HG03025 (cell line): ENCODE measurements around the gene ALPP.
"Not testable (repeated sequence)": the region's sequence is repeated elsewhere in the genome, so short reads cannot be mapped to it uniquely, and the experiment has no call there.

Source experiments
- ATAC-seq: cut with Tn5 transposase; IDR thresholded peaks from one replicate; pipeline ENCODE4 v1.9.1; 2021; ENCODE audit warnings: mild to moderate bottlenecking, moderate library complexity; ENCODE audit not compliant: unreplicated experiment, low FRiP score

The ALPP gene

GRCh38 chr2:232378735-232379151, at the start of gene ALPP:
ALPP (plus strand) TSS chr2:232378751; CDS start chr2:232378803, 52 bp downstream.
- ATAC-seq, result not testable (repeated sequence)

GRCh38 chr2:232329716-232330067, 48.9 kb upstream of the ALPP start:
- no peak for ATAC-seq

- no peak for ATAC-seq
Observed at GRCh38 chr2:232330068-232330999, 48.2 kb upstream of the ALPP start.

GRCh38 chr2:232331061-232331460, 47.5 kb upstream of the ALPP start:
- ATAC-seq, result not testable (repeated sequence)

GRCh38 chr2:232331641-232332040, 46.9 kb upstream of the ALPP start:
- ATAC-seq, result not testable (repeated sequence)

- not testable (repeated sequence) for ATAC-seq
Observed at GRCh38 chr2:232332244-232332939, 46.2 kb upstream of the ALPP start.

GRCh38 chr2:232332940-232333259, 45.7 kb upstream of the ALPP start:
- ATAC-seq, result no peak

- no peak for ATAC-seq
Observed at GRCh38 chr2:232333361-232334135, 45.0 kb upstream of the ALPP start.

GRCh38 chr2:232334136-232334884, 44.2 kb upstream of the ALPP start:
- ATAC-seq, result not testable (repeated sequence)

- ATAC-seq, result not testable (repeated sequence)
Observed at GRCh38 chr2:232334885-232335205, 43.7 kb upstream of the ALPP start.

GRCh38 chr2:232335206-232335858, 43.2 kb upstream of the ALPP start:
- not testable (repeated sequence) for ATAC-seq

GRCh38 chr2:232335859-232336215, 42.7 kb upstream of the ALPP start:
- no peak for ATAC-seq

- no peak for ATAC-seq
Observed at GRCh38 chr2:232336241-232336736, 42.3 kb upstream of the ALPP start.

GRCh38 chr2:232336981-232337720, 41.4 kb upstream of the ALPP start:
- no peak for ATAC-seq

GRCh38 chr2:232338094-232338758, 40.3 kb upstream of the ALPP start:
- ATAC-seq, result not testable (repeated sequence)

- no peak for ATAC-seq
Observed at GRCh38 chr2:232338759-232339106, 39.8 kb upstream of the ALPP start.

- ATAC-seq, result no peak
Observed at GRCh38 chr2:232339121-232340081, 39.1 kb upstream of the ALPP start.
